Measurements from ENCODE around the gene RPS6KA2.

Gene RPS6KA2

GRCh38 chr6:166520905-166521834 lies 105.9 kb downstream of the RPS6KA2 start:
- Histone ChIP-seq H3K9ac (ENCODE audit: low read depth in 1 of 2, low read length in 2 of 2) (no peak overlapping the region), H3K4me3 (ENCODE audit: low read depth in 1 of 2, low read length in 2 of 2) (no peak overlapping the region), H3K9me3 (ENCODE audit: control insufficient read depth in 1 of 2, low read length in 2 of 2) (no peaks in the 10 kb centered on the region), H3K36me3 (ENCODE audit: control insufficient read depth in 1 of 2, insufficient read depth in 2 of 2, low read length in 2 of 2) (no peaks in the 10 kb centered on the region), H3K27me3 (ENCODE audit: control insufficient read depth in 1 of 2, insufficient read depth in 2 of 2, low read length in 2 of 2) (no peaks in the 10 kb centered on the region), H3K27ac (ENCODE audit: low read depth, low read length) (no peak overlapping the region), H3K4me1 (ENCODE audit: control insufficient read depth in 1 of 2, insufficient read depth in 2 of 2, low read length in 2 of 2) (no peaks in the 10 kb centered on the region)

GRCh38 chr6:166516251-166516884 lies 110.7 kb downstream of the RPS6KA2 start:
- Histone ChIP-seq H3K9ac (ENCODE audit: low read depth in 1 of 2, low read length in 2 of 2) (no peak overlapping the region), H3K27me3 (ENCODE audit: control insufficient read depth in 1 of 2, insufficient read depth in 2 of 2, low read length in 2 of 2) (no peaks in the 10 kb centered on the region), H3K9me3 (ENCODE audit: control insufficient read depth in 1 of 2, low read length in 2 of 2) (no peaks in the 10 kb centered on the region), H3K27ac (ENCODE audit: low read depth, low read length) (no peak overlapping the region), H3K4me3 (ENCODE audit: low read depth in 1 of 2, low read length in 2 of 2) (no peak overlapping the region), H3K36me3 (ENCODE audit: control insufficient read depth in 1 of 2, insufficient read depth in 2 of 2, low read length in 2 of 2) (no peaks in the 10 kb centered on the region), H3K4me1 (ENCODE audit: control insufficient read depth in 1 of 2, insufficient read depth in 2 of 2, low read length in 2 of 2) (no peaks in the 10 kb centered on the region)

GRCh38 chr6:166515072-166515810 lies 111.8 kb downstream of the RPS6KA2 start:
- Histone ChIP-seq H3K9me3 (ENCODE audit: control insufficient read depth in 1 of 2, low read length in 2 of 2) (no peaks in the 10 kb centered on the region), H3K27ac (ENCODE audit: low read depth, low read length) (no peak overlapping the region), H3K36me3 (ENCODE audit: control insufficient read depth in 1 of 2, insufficient read depth in 2 of 2, low read length in 2 of 2) (no peaks in the 10 kb centered on the region), H3K27me3 (ENCODE audit: control insufficient read depth in 1 of 2, insufficient read depth in 2 of 2, low read length in 2 of 2) (no peaks in the 10 kb centered on the region), H3K9ac (ENCODE audit: low read depth in 1 of 2, low read length in 2 of 2) (no peak overlapping the region), H3K4me3 (ENCODE audit: low read depth in 1 of 2, low read length in 2 of 2) (no peak overlapping the region), H3K4me1 (ENCODE audit: control insufficient read depth in 1 of 2, insufficient read depth in 2 of 2, low read length in 2 of 2) (no peaks in the 10 kb centered on the region)

GRCh38 chr6:166514196-166514595 lies 112.9 kb downstream of the RPS6KA2 start:
- Histone ChIP-seq H3K9ac (ENCODE audit: low read depth in 1 of 2, low read length in 2 of 2) (no peak overlapping the region), H3K9me3 (ENCODE audit: control insufficient read depth in 1 of 2, low read length in 2 of 2) (no peaks in the 10 kb centered on the region), H3K27ac (ENCODE audit: low read depth, low read length) (no peak overlapping the region), H3K27me3 (ENCODE audit: control insufficient read depth in 1 of 2, insufficient read depth in 2 of 2, low read length in 2 of 2) (no peaks in the 10 kb centered on the region), H3K36me3 (ENCODE audit: control insufficient read depth in 1 of 2, insufficient read depth in 2 of 2, low read length in 2 of 2) (no peaks in the 10 kb centered on the region), H3K4me3 (ENCODE audit: low read depth in 1 of 2, low read length in 2 of 2) (no peak overlapping the region), H3K4me1 (ENCODE audit: control insufficient read depth in 1 of 2, insufficient read depth in 2 of 2, low read length in 2 of 2) (no peaks in the 10 kb centered on the region)

- no peak overlapping the region for H3K27ac ChIP-seq (ENCODE audit: low read depth, low read length)
- no peaks in the 10 kb centered on the region for H3K27me3 ChIP-seq (ENCODE audit: control insufficient read depth in 1 of 2, insufficient read depth in 2 of 2, low read length in 2 of 2)
- no peaks in the 10 kb centered on the region for H3K36me3 ChIP-seq (ENCODE audit: control insufficient read depth in 1 of 2, insufficient read depth in 2 of 2, low read length in 2 of 2)
- no peaks in the 10 kb centered on the region for H3K9me3 ChIP-seq (ENCODE audit: control insufficient read depth in 1 of 2, low read length in 2 of 2)
- no peak overlapping the region for H3K9ac ChIP-seq (ENCODE audit: low read depth in 1 of 2, low read length in 2 of 2)
- H3K4me1 ChIP-seq (ENCODE audit: control insufficient read depth in 1 of 2, insufficient read depth in 2 of 2, low read length in 2 of 2) = no peaks in the 10 kb centered on the region
- no peak overlapping the region for H3K4me3 ChIP-seq (ENCODE audit: low read depth in 1 of 2, low read length in 2 of 2)
Observed at GRCh38 chr6:166512567-166512966, 114.5 kb downstream of the RPS6KA2 start.

- Histone ChIP-seq H3K9me3 (ENCODE audit: control insufficient read depth in 1 of 2, low read length in 2 of 2) (no peaks in the 10 kb centered on the region), H3K4me1 (ENCODE audit: control insufficient read depth in 1 of 2, insufficient read depth in 2 of 2, low read length in 2 of 2) (no peaks in the 10 kb centered on the region), H3K4me3 (ENCODE audit: low read depth in 1 of 2, low read length in 2 of 2) (no peak overlapping the region), H3K27me3 (ENCODE audit: control insufficient read depth in 1 of 2, insufficient read depth in 2 of 2, low read length in 2 of 2) (no peaks in the 10 kb centered on the region), H3K27ac (ENCODE audit: low read depth, low read length) (no peak overlapping the region), H3K9ac (ENCODE audit: low read depth in 1 of 2, low read length in 2 of 2) (no peak overlapping the region), H3K36me3 (ENCODE audit: control insufficient read depth in 1 of 2, insufficient read depth in 2 of 2, low read length in 2 of 2) (no peaks in the 10 kb centered on the region)
Observed at GRCh38 chr6:166511316-166511715, 115.7 kb downstream of the RPS6KA2 start.

- H3K36me3 ChIP-seq (ENCODE audit: control insufficient read depth in 1 of 2, insufficient read depth in 2 of 2, low read length in 2 of 2) = no peaks in the 10 kb centered on the region
Observed at GRCh38 chr6:166509193-166509592, 117.9 kb downstream of the RPS6KA2 start.

GRCh38 chr6:166508726-166509125 lies 118.3 kb downstream of the RPS6KA2 start:
- H3K4me1 ChIP-seq (ENCODE audit: control insufficient read depth in 1 of 2, insufficient read depth in 2 of 2, low read length in 2 of 2) = no peaks in the 10 kb centered on the region
- no peak overlapping the region for H3K27ac ChIP-seq (ENCODE audit: low read depth, low read length)
- H3K27me3 ChIP-seq (ENCODE audit: control insufficient read depth in 1 of 2, insufficient read depth in 2 of 2, low read length in 2 of 2) = no peaks in the 10 kb centered on the region
- H3K4me3 ChIP-seq (ENCODE audit: low read depth in 1 of 2, low read length in 2 of 2) = no peak overlapping the region
- no peak overlapping the region for H3K9ac ChIP-seq (ENCODE audit: low read depth in 1 of 2, low read length in 2 of 2)
- no peaks in the 10 kb centered on the region for H3K36me3 ChIP-seq (ENCODE audit: control insufficient read depth in 1 of 2, insufficient read depth in 2 of 2, low read length in 2 of 2)
- H3K9me3 ChIP-seq (ENCODE audit: control insufficient read depth in 1 of 2, low read length in 2 of 2) = no peaks in the 10 kb centered on the region

More at GRCh38 chr6:166509193-166509592, 117.9 kb downstream of the RPS6KA2 start:
- Histone ChIP-seq H3K9me3 (ENCODE audit: control insufficient read depth in 1 of 2, low read length in 2 of 2) (no peaks in the 10 kb centered on the region), H3K4me3 (ENCODE audit: low read depth in 1 of 2, low read length in 2 of 2) (no peak overlapping the region), H3K4me1 (ENCODE audit: control insufficient read depth in 1 of 2, insufficient read depth in 2 of 2, low read length in 2 of 2) (no peaks in the 10 kb centered on the region), H3K27ac (ENCODE audit: low read depth, low read length) (no peak overlapping the region), H3K27me3 (ENCODE audit: control insufficient read depth in 1 of 2, insufficient read depth in 2 of 2, low read length in 2 of 2) (no peaks in the 10 kb centered on the region), H3K9ac (ENCODE audit: low read depth in 1 of 2, low read length in 2 of 2) (no peak overlapping the region)

- H3K9me3 ChIP-seq (ENCODE audit: control insufficient read depth in 1 of 2, low read length in 2 of 2) = no peaks in the 10 kb centered on the region
- H3K36me3 ChIP-seq (ENCODE audit: control insufficient read depth in 1 of 2, insufficient read depth in 2 of 2, low read length in 2 of 2) = peaks cover 0 to 6% of the 10 kb centered on the region in 2 donors
- no peaks in the 10 kb centered on the region for H3K4me1 ChIP-seq (ENCODE audit: control insufficient read depth in 1 of 2, insufficient read depth in 2 of 2, low read length in 2 of 2)
- no peak overlapping the region for H3K4me3 ChIP-seq (ENCODE audit: low read depth in 1 of 2, low read length in 2 of 2)
- no peak overlapping the region for H3K9ac ChIP-seq (ENCODE audit: low read depth in 1 of 2, low read length in 2 of 2)
- no peaks in the 10 kb centered on the region for H3K27me3 ChIP-seq (ENCODE audit: control insufficient read depth in 1 of 2, insufficient read depth in 2 of 2, low read length in 2 of 2)
- no peak overlapping the region for H3K27ac ChIP-seq (ENCODE audit: low read depth, low read length)
Observed at GRCh38 chr6:166507809-166508564, 119.1 kb downstream of the RPS6KA2 start.
